ENCODE results near the gene ZNF740.
A peak's percentile ranks its signal among the peaks of the same experiment; 100 is the strongest.

Gene ZNF740

GRCh38 chr12:53171725-53172329 is 8.7 kb upstream of the ZNF740 start:
- Histone ChIP-seq H3K9me3 (ENCODE audit: control insufficient read depth, insufficient read depth, low read depth, low read length) (no peaks in the 10 kb centered on the region), H3K36me3 (ENCODE audit: control insufficient read depth in 2 of 2, insufficient read depth in 1 of 2, low read length in 2 of 2) (peaks cover 0 to 20% of the 10 kb centered on the region in 2 experiments; a peak in 2 of 3 replicates), H3K4me1 (ENCODE audit: control insufficient read depth, insufficient read depth, low read length) (peaks cover 14% of the 10 kb centered on the region), H3K27ac (ENCODE audit: extremely low read depth, low read depth, low read length) (peak overlapping the region; percentile 35; the same call in 1 of the 2 replicates), H3K4me3 (ENCODE audit: low read depth, low read length) (no peak overlapping the region)
- POLR2A ChIA-PET: interaction anchor here (1.5 to 2.9 kb wide), 4 partner anchors 9 to 124 kb away, joined by 3 to 18 read pairs (median 4); partner anchors contain the start of genes CSAD and ZNF740
- CTCF ChIA-PET: interaction anchor here (0.7 to 6.2 kb wide), 3 partner anchors 12 to 149 kb away, joined by 3 to 52 read pairs (median 3); no protein-coding TSS in a partner anchor
- peak; percentile 75 for TF ChIP-seq WT1 (tag by site-specific recombination; IDR thresholded peaks at IDR 0.05)
- peak; percentile 54 for TF ChIP-seq EGR2 (tag by site-specific recombination; IDR thresholded peaks at IDR 0.05; ENCODE audit: low read depth)
- TF ChIP-seq, protein P1, sequence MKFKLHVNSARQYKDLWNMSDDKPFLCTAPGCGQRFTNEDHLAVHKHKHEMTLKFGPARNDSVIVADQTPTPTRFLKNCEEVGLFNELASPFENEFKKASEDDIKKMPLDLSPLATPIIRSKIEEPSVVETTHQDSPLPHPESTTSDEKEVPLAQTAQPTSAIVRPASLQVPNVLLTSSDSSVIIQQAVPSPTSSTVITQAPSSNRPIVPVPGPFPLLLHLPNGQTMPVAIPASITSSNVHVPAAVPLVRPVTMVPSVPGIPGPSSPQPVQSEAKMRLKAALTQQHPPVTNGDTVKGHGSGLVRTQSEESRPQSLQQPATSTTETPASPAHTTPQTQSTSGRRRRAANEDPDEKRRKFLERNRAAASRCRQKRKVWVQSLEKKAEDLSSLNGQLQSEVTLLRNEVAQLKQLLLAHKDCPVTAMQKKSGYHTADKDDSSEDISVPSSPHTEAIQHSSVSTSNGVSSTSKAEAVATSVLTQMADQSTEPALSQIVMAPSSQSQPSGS (tag by site-specific recombination; IDR thresholded peaks at IDR 0.05; ENCODE audit: low read depth): no peak
- no peak for TF ChIP-seq ZNF571 (tag by site-specific recombination; IDR thresholded peaks at IDR 0.05)
- TF ChIP-seq, protein P2, sequence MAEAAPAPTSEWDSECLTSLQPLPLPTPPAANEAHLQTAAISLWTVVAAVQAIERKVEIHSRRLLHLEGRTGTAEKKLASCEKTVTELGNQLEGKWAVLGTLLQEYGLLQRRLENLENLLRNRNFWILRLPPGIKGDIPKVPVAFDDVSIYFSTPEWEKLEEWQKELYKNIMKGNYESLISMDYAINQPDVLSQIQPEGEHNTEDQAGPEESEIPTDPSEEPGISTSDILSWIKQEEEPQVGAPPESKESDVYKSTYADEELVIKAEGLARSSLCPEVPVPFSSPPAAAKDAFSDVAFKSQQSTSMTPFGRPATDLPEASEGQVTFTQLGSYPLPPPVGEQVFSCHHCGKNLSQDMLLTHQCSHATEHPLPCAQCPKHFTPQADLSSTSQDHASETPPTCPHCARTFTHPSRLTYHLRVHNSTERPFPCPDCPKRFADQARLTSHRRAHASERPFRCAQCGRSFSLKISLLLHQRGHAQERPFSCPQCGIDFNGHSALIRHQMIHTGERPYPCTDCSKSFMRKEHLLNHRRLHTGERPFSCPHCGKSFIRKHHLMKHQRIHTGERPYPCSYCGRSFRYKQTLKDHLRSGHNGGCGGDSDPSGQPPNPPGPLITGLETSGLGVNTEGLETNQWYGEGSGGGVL (tag by site-specific recombination; IDR thresholded peaks at IDR 0.05): peak; percentile 68
- TF ChIP-seq, protein P3, sequence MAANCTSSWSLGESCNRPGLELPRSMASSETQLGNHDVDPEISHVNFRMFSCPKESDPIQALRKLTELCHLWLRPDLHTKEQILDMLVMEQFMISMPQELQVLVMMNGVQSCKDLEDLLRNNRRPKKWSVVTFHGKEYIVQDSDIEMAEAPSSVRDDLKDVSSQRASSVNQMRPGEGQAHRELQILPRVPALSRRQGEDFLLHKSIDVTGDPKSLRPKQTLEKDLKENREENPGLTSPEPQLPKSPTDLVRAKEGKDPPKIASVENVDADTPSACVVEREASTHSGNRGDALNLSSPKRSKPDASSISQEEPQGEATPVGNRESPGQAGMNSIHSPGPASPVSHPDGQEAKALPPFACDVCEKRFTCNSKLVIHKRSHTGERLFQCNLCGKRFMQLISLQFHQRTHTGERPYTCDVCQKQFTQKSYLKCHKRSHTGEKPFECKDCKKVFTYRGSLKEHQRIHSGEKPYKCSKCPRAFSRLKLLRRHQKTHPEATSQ (tag by site-specific recombination; IDR thresholded peaks at IDR 0.05): no peak
- TF ChIP-seq, protein P4, sequence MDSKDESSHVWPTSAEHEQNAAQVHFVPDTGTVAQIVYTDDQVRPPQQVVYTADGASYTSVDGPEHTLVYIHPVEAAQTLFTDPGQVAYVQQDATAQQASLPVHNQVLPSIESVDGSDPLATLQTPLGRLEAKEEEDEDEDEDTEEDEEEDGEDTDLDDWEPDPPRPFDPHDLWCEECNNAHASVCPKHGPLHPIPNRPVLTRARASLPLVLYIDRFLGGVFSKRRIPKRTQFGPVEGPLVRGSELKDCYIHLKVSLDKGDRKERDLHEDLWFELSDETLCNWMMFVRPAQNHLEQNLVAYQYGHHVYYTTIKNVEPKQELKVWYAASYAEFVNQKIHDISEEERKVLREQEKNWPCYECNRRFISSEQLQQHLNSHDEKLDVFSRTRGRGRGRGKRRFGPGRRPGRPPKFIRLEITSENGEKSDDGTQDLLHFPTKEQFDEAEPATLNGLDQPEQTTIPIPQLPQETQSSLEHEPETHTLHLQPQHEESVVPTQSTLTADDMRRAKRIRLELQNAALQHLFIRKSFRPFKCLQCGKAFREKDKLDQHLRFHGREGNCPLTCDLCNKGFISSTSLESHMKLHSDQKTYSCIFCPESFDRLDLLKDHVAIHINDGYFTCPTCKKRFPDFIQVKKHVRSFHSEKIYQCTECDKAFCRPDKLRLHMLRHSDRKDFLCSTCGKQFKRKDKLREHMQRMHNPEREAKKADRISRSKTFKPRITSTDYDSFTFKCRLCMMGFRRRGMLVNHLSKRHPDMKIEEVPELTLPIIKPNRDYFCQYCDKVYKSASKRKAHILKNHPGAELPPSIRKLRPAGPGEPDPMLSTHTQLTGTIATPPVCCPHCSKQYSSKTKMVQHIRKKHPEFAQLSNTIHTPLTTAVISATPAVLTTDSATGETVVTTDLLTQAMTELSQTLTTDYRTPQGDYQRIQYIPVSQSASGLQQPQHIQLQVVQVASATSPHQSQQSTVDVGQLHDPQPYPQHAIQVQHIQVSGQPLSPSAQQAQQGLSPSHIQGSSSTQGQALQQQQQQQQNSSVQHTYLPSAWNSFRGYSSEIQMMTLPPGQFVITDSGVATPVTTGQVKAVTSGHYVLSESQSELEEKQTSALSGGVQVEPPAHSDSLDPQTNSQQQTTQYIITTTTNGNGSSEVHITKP (tag by site-specific recombination; IDR thresholded peaks at IDR 0.05): peak; percentile 15; the same call in 1 of the 2 replicates
- TF ChIP-seq ZNF335 (tag by site-specific recombination; conservative IDR thresholded peaks at IDR 0.05): peak; percentile 53; the same call in 1 of the 2 replicates
- peak; percentile 53 for TF ChIP-seq ZNF366 (tag by site-specific recombination; conservative IDR thresholded peaks at IDR 0.05)
- TF ChIP-seq GLIS1 (tag by site-specific recombination; IDR thresholded peaks at IDR 0.05): peak; percentile 92
- TF ChIP-seq ZFHX2 (tag by site-specific recombination; conservative IDR thresholded peaks at IDR 0.05): peak; percentile 65
- TF ChIP-seq PRDM1 (tag by site-specific recombination; IDR thresholded peaks at IDR 0.05): peak; percentile 98
- TF ChIP-seq SP7 (tag by site-specific recombination; IDR thresholded peaks at IDR 0.05): peak; percentile 49
- TF ChIP-seq ZBTB48 (tag by site-specific recombination; IDR thresholded peaks at IDR 0.05): peak; percentile 69; the same call in 1 of the 2 replicates
- TF ChIP-seq HOXD13 (CRISPR knock-in tag; IDR thresholded peaks at IDR 0.05; ENCODE audit: borderline replicate concordance): peak; percentile 43; the same call in 1 of the 2 replicates
- 0 out of 2 replicates have a peak, but pooled peaks have one; percentile 7 for TF ChIP-seq KLF1 (tag by site-specific recombination; IDR thresholded peaks at IDR 0.05)
- TF ChIP-seq ZNF580 (tag by site-specific recombination; IDR thresholded peaks at IDR 0.05): no peak
- TF ChIP-seq, protein P5, sequence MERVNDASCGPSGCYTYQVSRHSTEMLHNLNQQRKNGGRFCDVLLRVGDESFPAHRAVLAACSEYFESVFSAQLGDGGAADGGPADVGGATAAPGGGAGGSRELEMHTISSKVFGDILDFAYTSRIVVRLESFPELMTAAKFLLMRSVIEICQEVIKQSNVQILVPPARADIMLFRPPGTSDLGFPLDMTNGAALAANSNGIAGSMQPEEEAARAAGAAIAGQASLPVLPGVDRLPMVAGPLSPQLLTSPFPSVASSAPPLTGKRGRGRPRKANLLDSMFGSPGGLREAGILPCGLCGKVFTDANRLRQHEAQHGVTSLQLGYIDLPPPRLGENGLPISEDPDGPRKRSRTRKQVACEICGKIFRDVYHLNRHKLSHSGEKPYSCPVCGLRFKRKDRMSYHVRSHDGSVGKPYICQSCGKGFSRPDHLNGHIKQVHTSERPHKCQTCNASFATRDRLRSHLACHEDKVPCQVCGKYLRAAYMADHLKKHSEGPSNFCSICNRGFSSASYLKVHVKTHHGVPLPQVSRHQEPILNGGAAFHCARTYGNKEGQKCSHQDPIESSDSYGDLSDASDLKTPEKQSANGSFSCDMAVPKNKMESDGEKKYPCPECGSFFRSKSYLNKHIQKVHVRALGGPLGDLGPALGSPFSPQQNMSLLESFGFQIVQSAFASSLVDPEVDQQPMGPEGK (tag by site-specific recombination; IDR thresholded peaks at IDR 0.05): peak; percentile 30; the same call in 1 of the 2 replicates
- TF ChIP-seq SETDB1 (IDR thresholded peaks at IDR 0.05; ENCODE audit: insufficient read length, low read length): no peak
